GM12801 (cell line): Measurements from ENCODE around the gene TXNRD3.

ENCODE experiments used
- TF ChIP-seq, protein P1 (sequence below): IDR thresholded peaks from one replicate; pipeline ENCODE4 v1.5.1; 2011; ENCODE audit warnings: control low read depth; ENCODE audit not compliant: insufficient read length; ENCODE audit errors: extremely low read depth

The TXNRD3 gene

DNA sequence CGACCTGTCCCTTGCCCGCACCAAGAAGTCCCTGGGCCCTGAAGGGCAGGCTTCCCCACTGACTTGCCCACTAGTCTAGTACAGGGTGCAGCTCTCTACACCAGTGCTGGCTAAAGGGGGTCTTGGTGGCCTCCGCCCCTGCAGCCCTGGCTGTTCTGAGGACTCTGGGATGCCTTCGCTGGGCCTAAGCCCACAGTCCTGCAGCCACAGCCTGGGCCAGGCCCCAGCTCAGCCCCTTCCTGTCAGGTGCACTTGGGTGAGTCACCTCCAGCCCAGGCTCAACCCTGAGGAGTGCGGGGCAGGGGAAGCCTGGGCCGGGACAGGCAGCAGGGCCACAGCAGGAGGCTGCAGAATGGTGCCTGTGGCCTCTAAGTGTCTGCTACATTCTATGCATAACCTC is 97.2 kb downstream of the TXNRD3 start:
- TF ChIP-seq, protein P1, sequence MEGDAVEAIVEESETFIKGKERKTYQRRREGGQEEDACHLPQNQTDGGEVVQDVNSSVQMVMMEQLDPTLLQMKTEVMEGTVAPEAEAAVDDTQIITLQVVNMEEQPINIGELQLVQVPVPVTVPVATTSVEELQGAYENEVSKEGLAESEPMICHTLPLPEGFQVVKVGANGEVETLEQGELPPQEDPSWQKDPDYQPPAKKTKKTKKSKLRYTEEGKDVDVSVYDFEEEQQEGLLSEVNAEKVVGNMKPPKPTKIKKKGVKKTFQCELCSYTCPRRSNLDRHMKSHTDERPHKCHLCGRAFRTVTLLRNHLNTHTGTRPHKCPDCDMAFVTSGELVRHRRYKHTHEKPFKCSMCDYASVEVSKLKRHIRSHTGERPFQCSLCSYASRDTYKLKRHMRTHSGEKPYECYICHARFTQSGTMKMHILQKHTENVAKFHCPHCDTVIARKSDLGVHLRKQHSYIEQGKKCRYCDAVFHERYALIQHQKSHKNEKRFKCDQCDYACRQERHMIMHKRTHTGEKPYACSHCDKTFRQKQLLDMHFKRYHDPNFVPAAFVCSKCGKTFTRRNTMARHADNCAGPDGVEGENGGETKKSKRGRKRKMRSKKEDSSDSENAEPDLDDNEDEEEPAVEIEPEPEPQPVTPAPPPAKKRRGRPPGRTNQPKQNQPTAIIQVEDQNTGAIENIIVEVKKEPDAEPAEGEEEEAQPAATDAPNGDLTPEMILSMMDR: no peak

DNA sequence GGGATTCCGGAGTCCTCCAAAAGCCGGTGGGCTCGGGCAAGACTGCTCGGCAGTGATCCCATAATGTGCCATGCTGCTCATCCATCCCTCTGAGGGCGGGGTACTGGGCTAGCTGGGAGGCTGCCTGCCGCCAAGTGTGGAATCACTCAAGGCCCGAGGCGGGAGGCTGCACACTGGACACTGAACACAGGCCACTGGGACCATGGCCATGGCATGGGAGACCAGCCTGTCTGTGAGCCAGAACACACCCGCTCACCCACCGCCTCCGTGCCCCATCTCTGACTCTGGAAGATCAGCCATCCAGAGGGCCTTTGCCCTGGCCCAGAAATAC is 97.5 kb downstream of the TXNRD3 start:
- TF ChIP-seq, protein P1: no peak
